DMS79 treated with DMSO at 0.1 percent for 48 hours (cell line): ENCODE data around the gene MAPK8IP3.

Experiments
- DNase-seq: peaks from one replicate; lab custom pipeline; 2025; lab: John Stamatoyannopoulos, UW

The MAPK8IP3 gene

GRCh38 chr16:1762196-1762878 lies 56.3 kb downstream of the MAPK8IP3 start:
- DNase-seq = no peak

GRCh38 chr16:1762879-1763520 lies 57.0 kb downstream of the MAPK8IP3 start:
- no peak for DNase-seq

- no peak for DNase-seq
These were observed 57.8 kb downstream of the MAPK8IP3 start for GRCh38 chr16:1763521-1764511.

GRCh38 chr16:1764971-1765370 lies 59.0 kb downstream of the MAPK8IP3 start:
- DNase-seq = no peak

- no peak for DNase-seq
These were observed 59.8 kb downstream of the MAPK8IP3 start for GRCh38 chr16:1765826-1766225.

GRCh38 chr16:1766231-1766630 lies 60.2 kb downstream of the MAPK8IP3 start:
- no peak for DNase-seq

GRCh38 chr16:1766701-1767100 lies 60.7 kb downstream of the MAPK8IP3 start:
- DNase-seq = no peak

- no peak for DNase-seq
These were observed 61.4 kb downstream of the MAPK8IP3 start for GRCh38 chr16:1767116-1767994.

GRCh38 chr16:1768061-1768766 lies 62.2 kb downstream of the MAPK8IP3 start:
- DNase-seq = no peak

- DNase-seq = no peak
These were observed 62.9 kb downstream of the MAPK8IP3 start for GRCh38 chr16:1768767-1769401.

- no peak for DNase-seq
These were observed 63.7 kb downstream of the MAPK8IP3 start for GRCh38 chr16:1769402-1770300.

- peak; percentile 69 for DNase-seq
These were observed 64.6 kb downstream of the MAPK8IP3 start for GRCh38 chr16:1770328-1771187.

- peak; percentile 22 for DNase-seq
These were observed 65.3 kb downstream of the MAPK8IP3 start, which contains the start of gene NME3 for GRCh38 chr16:1771188-1771863. Gene NME3 (minus strand): TSS chr16:1771543. CDS start chr16:1771534, 9 bp downstream.

GRCh38 chr16:1771864-1772361 lies 65.9 kb downstream of the MAPK8IP3 start:
- DNase-seq = no peak

- no peak for DNase-seq
These were observed 66.4 kb downstream of the MAPK8IP3 start, which contains the start of gene EME2 for GRCh38 chr16:1772362-1772907. Gene EME2 (plus strand): TSS chr16:1772810. CDS start chr16:1773228, 418 bp downstream.

GRCh38 chr16:1772908-1773702 lies 67.1 kb downstream of the MAPK8IP3 start, which contains the start of gene MRPS34:
Gene MRPS34 (minus strand): TSS chr16:1773134. CDS start chr16:1773119, 15 bp downstream.
- peak; percentile 57 for DNase-seq
